H1 (cell line): ENCODE data around the gene GRK5. TPM values are rescaled to one million over a fixed set of nuclear protein-coding genes. Genes with fewer than 3 reads are reported as not detected.

Experiments used
- ATF2 ChIP-seq: IDR thresholded peaks from 2 replicates; pipeline ENCODE4 v1.6.1; 2012; ENCODE audit warnings: low read length, inconsistent platforms
- E2F6 ChIP-seq: IDR thresholded peaks from 2 replicates; pipeline ENCODE4 v1.6.1; 2012; ENCODE audit warnings: inconsistent platforms
- KDM4A ChIP-seq: IDR thresholded peaks from one replicate; pipeline ENCODE4 v1.7.1; 2012; ENCODE audit warnings: low read depth, mild to moderate bottlenecking, moderate library complexity, low read length, inconsistent platforms; ENCODE audit not compliant: severe bottlenecking
- NANOG ChIP-seq: IDR thresholded peaks from 2 replicates; pipeline ENCODE4 v1.6.1; 2011; ENCODE audit warnings: low read length, low read depth, mild to moderate bottlenecking, inconsistent platforms; ENCODE audit not compliant: insufficient read depth, poor library complexity, severe bottlenecking
- PHF8 ChIP-seq: fragments of 200-600 bp; sonication (generic); conservative IDR thresholded peaks from 2 replicates; pipeline ENCODE4 v1.7.1; 2012; ENCODE audit warnings: low read depth, mild to moderate bottlenecking, inconsistent platforms, low read length, moderate library complexity
- SAP30 ChIP-seq: fragments of 300-600 bp; sonication (generic); IDR thresholded peaks from 2 replicates; pipeline ENCODE4 v1.7.1; 2012; ENCODE audit warnings: low read length, moderate library complexity, mild to moderate bottlenecking, inconsistent platforms; ENCODE audit not compliant: insufficient read depth, insufficient replicate concordance
- SUZ12 ChIP-seq: fragments of 200-600 bp; sonication (generic); IDR thresholded peaks from 2 replicates; pipeline ENCODE4 v1.6.1; 2012; ENCODE audit warnings: mild to moderate bottlenecking, inconsistent platforms, low read length, moderate library complexity, mixed read lengths
- polyA plus RNA-seq, 7 experiments: library from polyadenylated mRNA; depleted of rRNA in 3 of 7; stranded (reverse) in 5 of 7; unstranded in 2 of 7; fragments of >200 nt in 5 of 7; fragments of 200-250 nt in 2 of 7; gene quantifications; 1 replicate in 5 of 7; 2 replicates in 1 of 7; 4 replicates in 1 of 7; pipeline versions ENCODE4 v1.2.1 to v1.2.3, GENCODE V29; 2011 to 2013; ENCODE audit warnings: missing spikeins in 2 of 7, mixed read lengths in 2 of 7
- total RNA-seq: library from RNA; stranded (reverse); fragmentation: NEBNext Ultra II Directional; extraction: Animal tissue kit (Norgen Biotek cat#: 25700); gene quantifications from 2 replicates; pipeline ENCODE4 v1.2.1, GENCODE V29; 2021
- TF ChIP-seq, protein P1 (sequence below): IDR thresholded peaks from 2 replicates; pipeline ENCODE4 v1.6.1; 2011; ENCODE audit warnings: low read length, improper control_type of control experiment

Gene GRK5
- total and polyA plus RNA-seq, 2 of the 8 experiments (the other 6 are each of a cell fraction or from before 2014, with no cell fraction given) = 0.54 to 2.5 TPM

DNA sequence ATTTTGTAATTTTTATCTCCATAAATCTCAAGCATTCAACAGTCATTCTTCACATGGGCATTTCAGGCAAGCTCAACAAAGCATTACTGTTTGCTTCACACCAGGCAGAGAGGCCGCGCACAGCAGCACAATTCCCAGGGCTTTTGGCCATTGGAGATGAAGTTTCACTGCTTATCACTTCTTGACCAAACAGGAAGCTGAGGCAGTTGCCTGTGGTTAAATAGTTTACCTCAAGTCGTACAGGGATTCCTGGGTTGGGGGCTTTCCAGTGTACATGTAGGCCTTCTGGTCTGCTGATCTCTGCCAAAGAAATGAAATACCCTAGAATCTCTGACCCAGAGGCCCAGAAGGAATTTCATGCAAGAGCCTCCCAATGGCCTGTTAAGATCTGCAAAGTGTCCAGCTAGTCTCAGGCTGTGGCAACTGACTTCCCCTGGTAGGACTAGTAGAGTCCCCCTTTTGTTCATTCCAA lies 17.5 kb upstream of the GRK5 start (continued):
- TF ChIP-seq ATF2 (no peak), KDM4A (no peak), PHF8 (no peak), SUZ12 (no peak), NANOG (no peak), SAP30 (no peak), E2F6 (no peak)
- TF ChIP-seq, protein P1, sequence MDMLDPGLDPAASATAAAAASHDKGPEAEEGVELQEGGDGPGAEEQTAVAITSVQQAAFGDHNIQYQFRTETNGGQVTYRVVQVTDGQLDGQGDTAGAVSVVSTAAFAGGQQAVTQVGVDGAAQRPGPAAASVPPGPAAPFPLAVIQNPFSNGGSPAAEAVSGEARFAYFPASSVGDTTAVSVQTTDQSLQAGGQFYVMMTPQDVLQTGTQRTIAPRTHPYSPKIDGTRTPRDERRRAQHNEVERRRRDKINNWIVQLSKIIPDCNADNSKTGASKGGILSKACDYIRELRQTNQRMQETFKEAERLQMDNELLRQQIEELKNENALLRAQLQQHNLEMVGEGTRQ = no peak
